Esophagus squamous epithelium (tissue), 5 donors: ENCODE data around the gene MATN1. TPM values are rescaled to one million over a fixed set of nuclear protein-coding genes. Genes with fewer than 3 reads are reported as not detected.

ENCODE experiments used
- DNase-seq: peaks from one replicate; lab custom pipeline; 2025; lab: John Stamatoyannopoulos, UW
- H3K27ac ChIP-seq, 4 donors: fragments of 200-600 bp; sonication (generic); one replicate each; pipeline ENCODE4 v1.5.1; 2016 to 2019; ENCODE audit warnings: mild to moderate bottlenecking in 1 of 4
- H3K27me3 ChIP-seq, 4 donors: fragments of 200-600 bp; sonication (generic); 1 replicate in 3 of 4; 2 replicates in 1 of 4; pipeline versions ENCODE4 v1.5.1 to v1.6.0; 2017 to 2021; ENCODE audit warnings: antibody characterized with exemption in 1 of 4
- H3K36me3 ChIP-seq, 3 donors: fragments of 200-600 bp; sonication (generic); one replicate each; pipeline ENCODE4 v1.5.1; 2016 to 2019
- H3K4me1 ChIP-seq, 3 donors: fragments of 200-600 bp; sonication (generic); one replicate each; pipeline ENCODE4 v1.5.1; 2017 to 2019
- H3K4me3 ChIP-seq, 4 donors: fragments of 200-600 bp; sonication (generic); 1 replicate in 3 of 4; 2 replicates in 1 of 4; pipeline ENCODE4 v1.5.1; 2016 to 2019; ENCODE audit warnings: mild to moderate bottlenecking in 2 of 4, moderate library complexity in 1 of 4
- H3K9me3 ChIP-seq, 3 donors: fragments of 200-600 bp; sonication (generic); one replicate each; pipeline ENCODE4 v1.5.1; 2016 to 2019
- CTCF ChIP-seq, 6 experiments: fragments of 450-650 bp in 4 of 6; fragments of 200-600 bp in 2 of 6; sonication (generic) in 2 of 6; IDR thresholded peaks; one replicate each; pipeline ENCODE4 v1.5.1; 2016 to 2019; ENCODE audit warnings: antibody characterized with exemption in 6 of 6, mild to moderate bottlenecking in 4 of 6, moderate library complexity in 4 of 6
- POLR2A ChIP-seq, 4 donors: fragments of 450-650 bp; IDR thresholded peaks; one replicate each; pipeline ENCODE4 v1.6.1; 2017; ENCODE audit warnings: antibody characterized with exemption in 4 of 4, mild to moderate bottlenecking in 4 of 4, moderate library complexity in 3 of 4
- whole genome bisulfite sequencing, 2 donors: methylation state at CpG; one replicate each; pipeline ENCODE4 v1.1.5; 2018; 5-methylcytosine and 5-hydroxymethylcytosine counted together
- intact Hi-C: fragments of 100-400 bp; cut with DNase I; formaldehyde crosslinking; loops from one replicate; pipeline ENCODE4 v1.15.0; 2022
- total RNA-seq, 4 donors: library from RNA; depleted of rRNA; stranded (reverse); fragments of >200 nt; gene quantifications; one replicate each; pipeline ENCODE4 v1.1.0, GENCODE V29; 2016
- donor health status: DM: yes; HTN: yes; CAD: no.

Gene MATN1
- total RNA-seq, 4 donors from 2014 or later, result not detected

GRCh38 chr1:30726773-30727684 is 3.6 kb upstream of the MATN1 start:
- H3K4me3 ChIP-seq, result no peak overlapping the region
- no peaks in the 10 kb centered on the region for H3K4me1 ChIP-seq
- no peaks in the 10 kb centered on the region for H3K27me3 ChIP-seq
- no peaks in the 10 kb centered on the region for H3K9me3 ChIP-seq
- intact Hi-C loops, result no loop called here
- no peak overlapping the region for H3K27ac ChIP-seq
- WGBS, 2 donors, result 80 to 83% methylated on average over 12 to 15 of the region's 15 CpGs
- no peak for TF ChIP-seq CTCF (IDR thresholded peaks at IDR 0.05)
- TF ChIP-seq POLR2A (IDR thresholded peaks at IDR 0.05), result no peak
- DNase-seq, result no peak
- H3K36me3 ChIP-seq, result peaks cover 0 to 27% (median 0%) of the 10 kb centered on the region in 3 donors

GRCh38 chr1:30726236-30726635 is 2.9 kb upstream of the MATN1 start:
- Histone ChIP-seq H3K4me3 (no peak overlapping the region), H3K27me3 (no peaks in the 10 kb centered on the region), H3K27ac (no peak overlapping the region), H3K9me3 (no peaks in the 10 kb centered on the region), H3K4me1 (no peaks in the 10 kb centered on the region), H3K36me3 (peaks cover 0 to 27% (median 0%) of the 10 kb centered on the region in 3 donors)
- WGBS, 2 donors, result 66 to 74% methylated on average over 7 of the region's 7 CpGs
- no peak for TF ChIP-seq POLR2A (IDR thresholded peaks at IDR 0.05)
- TF ChIP-seq CTCF (IDR thresholded peaks at IDR 0.05), result no peak
- intact Hi-C loops, result no loop called here
- no peak for DNase-seq

- intact Hi-C loops, result no loop called here
- Histone ChIP-seq H3K9me3 (no peaks in the 10 kb centered on the region), H3K36me3 (peaks cover 0 to 27% (median 0%) of the 10 kb centered on the region in 3 donors), H3K27ac (no peak overlapping the region), H3K27me3 (no peaks in the 10 kb centered on the region), H3K4me1 (no peaks in the 10 kb centered on the region), H3K4me3 (no peak overlapping the region)
- WGBS, 2 donors, result 90 to 93% methylated on average over 4 of the region's 17 CpGs
- no peak for DNase-seq
- no peak for TF ChIP-seq CTCF (IDR thresholded peaks at IDR 0.05)
- TF ChIP-seq POLR2A (IDR thresholded peaks at IDR 0.05), result no peak
These were observed 2.2 kb upstream of the MATN1 start for GRCh38 chr1:30725450-30726095.

- H3K4me1 ChIP-seq, result peaks cover 0 to 4% (median 0%) of the 10 kb centered on the region in 3 donors
- no peaks in the 10 kb centered on the region for H3K27me3 ChIP-seq
- no peaks in the 10 kb centered on the region for H3K9me3 ChIP-seq
- intact Hi-C loops, result loop anchor here (5.0 kb wide), 2 partner anchors 52 to 187 kb away; no protein-coding TSS in a partner anchor
- WGBS, 2 donors, result 90 to 94% methylated on average over 2 to 4 of the region's 5 CpGs
- H3K4me3 ChIP-seq, result no peak overlapping the region
- DNase-seq, result no peak
- TF ChIP-seq POLR2A (IDR thresholded peaks at IDR 0.05), result no peak
- TF ChIP-seq CTCF (IDR thresholded peaks at IDR 0.05), result no peak
- H3K36me3 ChIP-seq, result peaks cover 0 to 27% (median 0%) of the 10 kb centered on the region in 3 donors
- H3K27ac ChIP-seq, result no peak overlapping the region
These were observed 1.5 kb upstream of the MATN1 start for GRCh38 chr1:30724655-30725421.
